IPS-11a (cell line): ENCODE measurements around the gene AQP12A.

Experiments
- H3K4me3 ChIP-seq: one replicate; pipeline ENCODE4 v1.5.1; 2013; ENCODE audit warnings: low read depth, low read length, control low read depth

AQP12A gene

GRCh38 chr2:240722376-240722775 is 30.7 kb downstream of the AQP12A start:
- no peak overlapping the region for H3K4me3 ChIP-seq

- no peak overlapping the region for H3K4me3 ChIP-seq
Measured at GRCh38 chr2:240722796-240723735, 31.4 kb downstream of the AQP12A start.

GRCh38 chr2:240723851-240724250 is 32.2 kb downstream of the AQP12A start:
- no peak overlapping the region for H3K4me3 ChIP-seq

- no peak overlapping the region for H3K4me3 ChIP-seq
Measured at GRCh38 chr2:240724431-240724830, 32.8 kb downstream of the AQP12A start.

GRCh38 chr2:240725266-240725665 is 33.6 kb downstream of the AQP12A start:
- no peak overlapping the region for H3K4me3 ChIP-seq

- H3K4me3 ChIP-seq = no peak overlapping the region
Measured at GRCh38 chr2:240725671-240726070, 34.0 kb downstream of the AQP12A start.

- H3K4me3 ChIP-seq = no peak overlapping the region
Measured at GRCh38 chr2:240726876-240727275, 35.2 kb downstream of the AQP12A start.

- H3K4me3 ChIP-seq = no peak overlapping the region
Measured at GRCh38 chr2:240727439-240727838, 35.8 kb downstream of the AQP12A start.

DNA sequence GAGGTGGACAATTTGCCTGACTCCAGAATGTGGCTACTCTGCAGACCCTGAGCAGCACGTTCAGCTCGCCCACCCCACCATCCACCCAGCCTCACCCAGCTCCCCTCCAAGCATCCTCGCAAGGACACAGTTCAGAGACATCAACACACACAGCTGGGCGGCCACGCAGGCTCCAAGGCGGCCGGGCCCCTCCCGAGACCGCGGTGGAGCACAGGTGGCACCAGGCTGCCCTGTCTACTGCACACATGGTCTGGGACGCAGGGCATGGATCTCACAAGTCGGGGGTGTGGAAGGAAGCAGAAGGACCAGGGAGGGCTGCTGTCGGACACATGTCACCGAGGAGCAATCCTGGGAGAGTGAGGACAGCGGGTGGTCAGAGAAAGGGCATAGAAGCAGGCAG is 36.2 kb downstream of the AQP12A start:
- H3K4me3 ChIP-seq = no peak overlapping the region

GRCh38 chr2:240728361-240728760 is 36.7 kb downstream of the AQP12A start:
- H3K4me3 ChIP-seq = no peak overlapping the region

DNA sequence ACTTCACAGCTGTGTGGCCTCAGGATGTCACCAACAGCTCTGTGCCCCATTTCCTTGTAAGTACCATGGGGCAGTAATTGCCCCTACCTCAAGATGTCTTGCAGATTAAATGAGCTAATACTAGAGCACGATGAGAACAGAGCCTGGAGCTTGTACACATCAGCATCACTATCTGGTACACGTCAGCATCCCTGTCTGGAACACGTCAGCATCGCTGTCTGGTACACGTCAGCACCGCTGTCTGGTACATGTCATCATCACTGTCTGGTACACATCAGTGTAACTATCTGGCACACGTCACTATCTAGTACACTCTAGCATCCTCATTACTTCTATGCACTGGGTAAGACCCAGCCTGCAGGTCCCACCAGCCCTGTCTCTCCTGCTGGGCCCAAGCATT is 37.2 kb downstream of the AQP12A start:
- no peak overlapping the region for H3K4me3 ChIP-seq

DNA sequence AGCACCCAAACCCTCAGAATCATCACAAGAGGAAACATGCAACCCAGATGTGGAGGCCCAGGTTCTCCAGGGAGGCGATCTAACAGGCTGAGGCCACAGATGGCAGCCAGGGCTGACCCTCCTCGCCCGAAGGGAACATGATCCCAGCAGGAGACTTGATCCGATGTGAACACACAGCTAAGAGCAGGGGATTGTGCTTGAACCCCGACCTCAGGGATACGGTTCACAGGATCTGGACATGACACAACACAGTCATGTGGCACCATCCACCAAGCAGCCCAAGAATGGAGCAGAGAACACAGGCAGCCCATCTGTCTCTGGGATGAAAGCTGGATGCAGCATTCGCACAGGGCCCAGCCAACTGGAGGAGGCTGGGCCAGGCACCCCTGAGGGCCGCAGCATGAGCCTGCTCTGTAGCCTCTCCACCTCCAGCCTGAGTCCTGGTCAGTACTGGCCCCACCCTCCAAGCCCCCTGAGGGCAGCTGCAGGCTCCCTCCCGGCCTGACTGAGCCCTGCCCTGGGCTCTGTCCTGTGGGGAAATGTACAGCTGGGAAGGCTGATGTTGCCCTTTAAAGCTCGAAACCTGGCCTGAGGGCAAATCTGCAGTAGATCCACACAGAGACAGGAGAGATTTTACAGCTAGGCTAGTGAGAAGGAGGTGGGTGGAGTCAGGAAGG is 39.0 kb downstream of the AQP12A start:
- no peak overlapping the region for H3K4me3 ChIP-seq

- no peak overlapping the region for H3K4me3 ChIP-seq
Measured at GRCh38 chr2:240731178-240731545, 39.5 kb downstream of the AQP12A start.

- no peak overlapping the region for H3K4me3 ChIP-seq
Measured at GRCh38 chr2:240732184-240732583, 40.5 kb downstream of the AQP12A start.

DNA sequence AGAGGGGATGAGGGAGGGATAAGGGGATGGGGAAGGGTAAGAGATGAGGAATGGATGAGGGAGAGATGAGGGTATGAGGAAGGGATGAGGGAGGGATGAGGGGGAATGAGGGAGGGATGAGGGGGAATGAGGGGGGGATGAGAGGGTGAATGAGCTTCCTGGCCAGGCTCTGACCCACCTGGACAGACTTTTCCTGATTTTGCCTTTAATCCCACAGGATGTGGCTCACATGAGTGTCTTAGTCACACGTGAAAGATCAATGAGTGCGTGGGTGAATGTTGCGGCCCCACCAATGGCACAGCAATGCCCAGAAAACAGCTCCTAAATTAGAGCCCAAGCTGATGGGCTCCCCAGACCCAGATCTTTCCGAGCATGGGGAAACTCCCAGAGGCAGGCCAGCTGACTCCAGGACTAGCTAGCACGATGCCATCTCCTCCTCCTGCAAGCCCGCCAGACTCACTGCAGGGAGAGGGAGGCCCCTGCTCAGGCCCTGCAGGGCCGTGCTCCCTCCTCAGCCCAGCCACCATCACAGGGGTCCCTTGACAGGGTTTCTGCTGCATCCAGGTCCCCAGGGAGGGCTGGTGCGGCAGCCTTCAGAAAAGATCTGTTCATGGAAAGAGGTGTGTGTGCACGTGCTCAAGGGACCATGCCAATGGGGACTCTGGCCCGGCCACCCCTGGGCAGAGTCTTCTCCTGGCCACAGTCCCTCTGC is 41.4 kb downstream of the AQP12A start:
- H3K4me3 ChIP-seq = no peak overlapping the region

- H3K4me3 ChIP-seq = no peak overlapping the region
Measured at GRCh38 chr2:240733803-240734495, 42.3 kb downstream of the AQP12A start.

DNA sequence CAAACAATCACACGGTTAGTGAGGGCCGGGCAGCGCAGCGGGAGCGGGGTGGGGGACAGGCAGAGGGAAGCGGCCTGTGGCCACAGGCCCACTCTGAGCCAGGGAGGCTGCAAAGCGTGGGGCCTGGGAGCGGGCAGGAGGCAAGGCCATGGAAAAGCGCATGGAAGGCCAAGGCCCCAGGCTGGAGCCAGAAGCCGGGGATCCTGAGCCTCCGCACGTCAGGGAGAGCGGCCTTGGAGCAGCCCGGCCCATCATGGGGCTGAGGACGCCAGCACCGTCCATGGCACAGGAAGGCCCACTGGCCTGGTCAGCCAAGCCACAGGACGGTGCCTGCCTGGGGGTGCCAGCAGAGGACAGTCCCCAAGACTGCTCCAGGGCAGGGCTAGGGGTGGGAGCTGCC is 43.1 kb downstream of the AQP12A start:
- H3K4me3 ChIP-seq = no peak overlapping the region

- H3K4me3 ChIP-seq = no peak overlapping the region
Measured at GRCh38 chr2:240735476-240735875, 43.8 kb downstream of the AQP12A start.

DNA sequence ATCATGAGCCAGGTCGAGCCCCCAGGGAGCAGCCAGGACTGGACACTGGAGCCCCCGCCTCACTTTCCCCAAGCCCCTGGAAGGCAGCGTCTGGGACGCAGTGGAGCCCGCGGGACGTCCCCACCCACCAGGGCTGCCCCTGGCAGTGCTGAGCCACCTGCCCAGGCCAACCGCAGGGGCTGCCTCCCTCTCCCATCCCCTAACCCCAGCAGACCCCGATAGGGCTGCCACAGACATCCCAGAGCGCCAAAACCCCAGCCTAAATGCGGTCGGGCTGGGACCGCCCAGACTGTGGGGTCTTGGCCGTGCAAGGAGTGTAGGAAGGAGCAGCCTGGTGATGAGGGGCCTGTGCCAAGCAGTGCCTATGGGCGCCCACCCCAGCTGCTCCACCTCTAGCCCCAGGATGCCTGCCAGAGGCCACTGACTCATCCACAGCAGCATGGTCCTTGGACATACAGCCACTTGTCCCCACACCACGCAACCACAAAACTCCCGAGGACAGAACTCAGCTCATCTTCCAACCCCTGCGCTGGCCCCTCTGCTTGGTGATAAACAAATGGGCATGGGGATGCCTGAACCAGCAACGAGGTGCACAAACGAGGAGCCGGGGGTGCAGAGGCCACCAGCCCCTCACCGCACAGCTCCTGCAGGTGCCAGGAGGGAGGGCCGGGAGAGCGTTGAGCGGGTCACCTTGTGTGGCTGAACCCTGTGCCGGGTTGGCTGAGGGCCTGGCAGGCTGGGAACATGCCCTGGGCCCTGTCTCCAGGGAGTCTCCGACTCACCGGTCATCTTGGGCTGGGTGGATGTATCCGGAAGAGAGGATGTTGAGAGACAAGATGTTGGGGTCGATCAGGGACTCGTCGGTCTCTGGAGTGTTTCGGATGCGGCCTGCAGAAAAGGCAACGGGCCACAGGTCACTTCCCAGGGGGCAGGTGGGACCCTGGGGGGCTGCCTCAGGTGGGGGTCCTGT is 44.9 kb downstream of the AQP12A start:
- no peak overlapping the region for H3K4me3 ChIP-seq

GRCh38 chr2:240737512-240737911 is 45.8 kb downstream of the AQP12A start:
- no peak overlapping the region for H3K4me3 ChIP-seq
